Activated naive CD8-positive, alpha-beta T cell treated with anti-CD3 and anti-CD28 coated beads, Interleukin-2, amount 50 U/mL, for 24 hours (primary cell): Measurements from ENCODE around the gene RBBP6.
"Not testable (repeated sequence)": the region's sequence is repeated elsewhere in the genome, so short reads cannot be mapped to it uniquely, and the experiment has no call there.

Experiments
- ATAC-seq: fragments of 150-1000 bp; cut with Tn5 transposase; one replicate; pipeline ENCODE4 v1.10.0; 2021
- DNase-seq: peaks from one replicate; pipeline ENCODE4 v3.0.0; 2021
- H3K27ac Mint-ChIP-seq: one replicate; pipeline ENCODE4 v1.8.0; 2021; ENCODE audit warnings: mild to moderate bottlenecking, mixed read lengths
- H3K27me3 Mint-ChIP-seq: one replicate; pipeline ENCODE4 v1.8.0; 2021; ENCODE audit warnings: mixed read lengths
- H3K36me3 Mint-ChIP-seq: one replicate; pipeline ENCODE4 v1.8.0; 2021; ENCODE audit warnings: low read depth, mixed read lengths
- H3K4me1 Mint-ChIP-seq: one replicate; pipeline ENCODE4 v1.8.0; 2021; ENCODE audit warnings: mixed read lengths
- H3K4me3 Mint-ChIP-seq: one replicate; pipeline ENCODE4 v1.8.0; 2021; ENCODE audit warnings: mild to moderate bottlenecking, moderate library complexity, mixed read lengths
- H3K9me3 Mint-ChIP-seq: one replicate; pipeline ENCODE4 v1.8.0; 2021; ENCODE audit warnings: mixed read lengths

RBBP6 gene

DNA sequence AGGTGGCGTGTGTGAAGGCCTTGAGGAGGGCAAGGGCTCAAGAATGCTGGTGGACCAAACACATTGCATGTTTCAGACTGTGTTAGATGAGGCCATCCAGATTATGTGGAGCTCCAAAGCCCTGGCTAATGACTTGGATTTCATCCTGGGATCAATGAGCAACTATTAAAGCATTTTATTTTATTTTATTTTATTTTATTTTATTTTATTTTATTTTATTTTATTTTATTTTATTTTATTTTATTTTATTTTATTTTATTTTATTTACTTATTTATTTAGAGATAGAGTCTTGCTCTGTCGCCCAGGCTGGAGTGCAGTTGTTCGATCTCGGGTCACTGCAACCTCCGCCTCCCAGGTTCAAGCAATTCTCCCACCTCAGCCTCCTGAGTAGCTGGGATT is 73.9 kb downstream of the RBBP6 start:
- H3K9me3 Mint-ChIP-seq, H3K27ac Mint-ChIP-seq, DNase-seq, H3K36me3 Mint-ChIP-seq, H3K4me3 Mint-ChIP-seq, ATAC-seq: not testable (repeated sequence)
- peaks cover 32% of the 10 kb centered on the region for H3K27me3 Mint-ChIP-seq
- peaks cover 14% of the 10 kb centered on the region for H3K4me1 Mint-ChIP-seq

DNA sequence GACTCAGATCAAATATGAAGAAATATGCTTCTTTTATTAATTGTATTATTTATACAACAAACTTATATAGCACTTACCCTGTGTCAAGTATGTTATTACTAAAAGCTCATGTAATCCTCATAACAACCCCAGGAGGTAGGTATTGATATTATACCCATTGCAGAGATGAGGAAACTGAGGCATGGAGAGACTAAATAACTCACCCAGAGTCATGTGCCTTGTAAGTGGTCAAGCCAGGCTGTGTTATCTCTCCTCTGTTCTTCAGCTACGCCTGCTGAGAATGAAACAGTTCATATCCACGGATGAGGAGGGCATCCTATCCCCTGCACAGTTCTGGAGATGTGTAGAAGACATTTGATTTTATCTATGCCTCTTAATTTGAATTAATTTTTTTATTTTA is 78.1 kb downstream of the RBBP6 start:
- Mint-ChIP-seq H3K4me1 (no peaks in the 10 kb centered on the region), H3K9me3 (no peaks in the 10 kb centered on the region), H3K27ac (no peak overlapping the region), H3K4me3 (no peak overlapping the region), H3K36me3 (no peaks in the 10 kb centered on the region), H3K27me3 (peaks cover 10% of the 10 kb centered on the region)
- no peak for ATAC-seq
- no peak for DNase-seq
